GM12874 (cell line): ENCODE results near the gene ITM2C.

ENCODE experiments used
- TF ChIP-seq, protein P1 (sequence below): IDR thresholded peaks from 2 replicates; pipeline ENCODE4 v1.5.1; 2011; ENCODE audit warnings: low read depth, mild to moderate bottlenecking, control low read depth, low read length, moderate library complexity; ENCODE audit not compliant: insufficient read depth

The ITM2C gene

DNA sequence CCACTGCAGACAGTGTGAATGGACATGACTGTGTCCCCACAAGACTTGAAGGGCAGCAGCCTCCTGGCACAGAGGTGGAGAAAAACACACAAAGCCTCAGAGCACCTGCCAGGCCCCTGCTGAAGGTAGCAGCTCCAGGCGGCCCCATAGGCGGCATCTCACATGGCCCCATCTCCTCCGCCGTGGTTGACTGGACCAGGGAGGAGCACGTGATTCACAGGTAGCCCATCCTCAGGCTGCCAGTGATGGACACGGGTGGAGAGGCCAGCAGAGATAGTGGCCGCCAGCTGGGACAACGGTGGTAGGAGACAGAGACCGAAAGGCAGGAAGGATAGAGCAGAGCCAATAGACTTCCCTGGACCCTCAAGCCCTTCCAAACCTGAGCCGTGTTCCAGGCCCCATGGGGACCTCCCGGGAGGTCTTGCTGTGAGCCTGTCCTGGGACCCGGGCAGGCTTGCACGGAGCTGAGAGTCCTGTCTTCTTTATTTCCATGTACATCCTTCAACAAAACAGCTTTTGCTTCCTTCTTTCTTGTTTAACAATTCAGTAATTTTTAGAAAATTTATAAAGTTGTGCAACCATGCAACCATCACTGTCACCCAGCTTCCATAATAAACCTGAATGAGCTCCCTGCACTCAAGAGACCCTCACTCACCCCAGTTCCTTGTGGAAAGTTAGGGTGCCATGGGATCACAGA is 33.4 kb downstream of the ITM2C start:
- TF ChIP-seq, protein P1, sequence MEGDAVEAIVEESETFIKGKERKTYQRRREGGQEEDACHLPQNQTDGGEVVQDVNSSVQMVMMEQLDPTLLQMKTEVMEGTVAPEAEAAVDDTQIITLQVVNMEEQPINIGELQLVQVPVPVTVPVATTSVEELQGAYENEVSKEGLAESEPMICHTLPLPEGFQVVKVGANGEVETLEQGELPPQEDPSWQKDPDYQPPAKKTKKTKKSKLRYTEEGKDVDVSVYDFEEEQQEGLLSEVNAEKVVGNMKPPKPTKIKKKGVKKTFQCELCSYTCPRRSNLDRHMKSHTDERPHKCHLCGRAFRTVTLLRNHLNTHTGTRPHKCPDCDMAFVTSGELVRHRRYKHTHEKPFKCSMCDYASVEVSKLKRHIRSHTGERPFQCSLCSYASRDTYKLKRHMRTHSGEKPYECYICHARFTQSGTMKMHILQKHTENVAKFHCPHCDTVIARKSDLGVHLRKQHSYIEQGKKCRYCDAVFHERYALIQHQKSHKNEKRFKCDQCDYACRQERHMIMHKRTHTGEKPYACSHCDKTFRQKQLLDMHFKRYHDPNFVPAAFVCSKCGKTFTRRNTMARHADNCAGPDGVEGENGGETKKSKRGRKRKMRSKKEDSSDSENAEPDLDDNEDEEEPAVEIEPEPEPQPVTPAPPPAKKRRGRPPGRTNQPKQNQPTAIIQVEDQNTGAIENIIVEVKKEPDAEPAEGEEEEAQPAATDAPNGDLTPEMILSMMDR = no peak

DNA sequence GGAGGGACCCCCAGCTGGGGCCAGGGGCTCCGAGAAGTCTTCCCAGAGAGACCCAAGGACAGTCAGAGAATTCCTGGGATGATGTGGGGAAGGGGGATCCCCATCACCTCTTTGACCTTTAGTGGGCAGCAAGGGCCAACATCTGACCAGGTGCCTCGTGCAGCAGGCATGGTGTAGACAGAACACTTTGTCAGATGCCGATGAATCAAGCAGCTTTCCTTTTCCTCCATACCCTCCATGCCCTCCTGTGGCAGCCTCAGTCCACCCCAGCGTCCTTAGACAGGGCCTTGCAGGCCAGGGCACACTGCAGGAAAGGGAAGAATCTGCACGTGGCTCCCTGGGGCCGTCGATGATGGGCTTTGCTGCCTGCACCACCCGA is 34.0 kb downstream of the ITM2C start:
- TF ChIP-seq, protein P1 = no peak

DNA sequence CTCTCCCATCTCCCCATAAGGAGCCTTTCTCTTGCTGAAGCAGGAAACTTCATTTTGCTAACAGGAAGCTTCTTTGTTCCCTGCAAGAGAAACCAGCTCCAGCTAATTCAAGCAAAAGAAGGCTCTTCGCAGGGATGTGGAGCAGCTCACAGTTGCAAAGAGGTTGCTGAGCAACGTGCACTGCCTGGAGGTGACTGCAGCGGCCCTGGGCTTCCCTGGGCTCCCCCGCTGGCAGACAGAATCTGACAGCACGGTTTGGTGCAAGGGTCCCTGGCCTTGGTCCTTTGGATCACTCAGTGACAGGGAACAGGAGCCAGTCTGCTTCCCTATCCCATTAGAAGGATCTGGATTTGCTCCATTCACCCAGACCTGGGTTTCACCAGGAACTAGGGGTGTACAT is 34.5 kb downstream of the ITM2C start:
- TF ChIP-seq, protein P1 = no peak

DNA sequence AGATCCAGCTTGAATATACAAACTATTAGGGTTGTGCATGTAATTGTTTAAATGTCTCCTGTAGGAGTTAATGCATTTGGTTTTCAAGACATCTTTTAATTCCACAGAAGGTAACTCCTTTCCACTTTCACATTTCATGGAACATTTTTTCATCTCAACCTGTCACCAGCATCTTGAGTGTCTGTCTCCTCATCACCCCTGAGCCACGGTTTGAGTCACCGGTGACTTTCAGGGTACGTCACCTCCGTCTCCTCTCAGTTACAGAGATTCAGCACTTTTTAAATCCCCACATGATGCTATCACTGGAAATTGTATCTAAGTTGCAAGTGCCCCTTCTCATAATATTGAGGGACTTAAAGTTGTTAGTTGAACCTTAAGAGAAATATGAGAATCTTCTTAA is 35.0 kb downstream of the ITM2C start:
- TF ChIP-seq, protein P1 = no peak

DNA sequence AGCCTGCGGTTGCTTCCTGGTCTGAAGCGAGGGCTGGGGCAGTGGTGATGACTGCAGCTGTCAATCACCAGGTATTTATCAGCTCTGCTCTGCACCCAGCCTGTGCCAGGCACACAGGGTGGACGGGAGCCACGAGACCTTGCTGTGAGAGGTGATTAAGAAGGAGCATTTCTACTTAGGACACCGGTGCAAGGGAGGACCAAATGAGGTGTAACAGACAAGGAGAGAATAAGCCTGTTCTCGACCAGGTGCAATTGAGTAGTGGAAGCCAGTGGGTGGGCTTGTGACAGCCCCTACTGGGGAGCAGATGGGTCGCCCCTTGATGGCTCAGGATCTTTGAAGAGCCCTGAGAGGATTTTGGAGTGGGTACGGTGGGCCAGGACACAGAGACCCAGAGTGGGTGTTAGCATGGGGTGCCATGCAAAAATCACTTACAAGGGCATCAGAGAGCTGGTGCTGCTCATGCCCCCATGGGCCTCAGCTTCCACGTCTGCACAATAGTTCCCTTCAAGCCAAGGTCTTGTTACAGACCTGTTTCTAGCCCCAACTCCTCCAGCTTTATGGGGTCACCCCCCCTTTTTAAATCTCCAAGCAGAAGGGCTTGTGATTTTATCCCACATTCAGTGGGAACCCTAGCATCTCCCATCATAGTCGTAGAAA is 35.7 kb downstream of the ITM2C start:
- TF ChIP-seq, protein P1 = no peak

DNA sequence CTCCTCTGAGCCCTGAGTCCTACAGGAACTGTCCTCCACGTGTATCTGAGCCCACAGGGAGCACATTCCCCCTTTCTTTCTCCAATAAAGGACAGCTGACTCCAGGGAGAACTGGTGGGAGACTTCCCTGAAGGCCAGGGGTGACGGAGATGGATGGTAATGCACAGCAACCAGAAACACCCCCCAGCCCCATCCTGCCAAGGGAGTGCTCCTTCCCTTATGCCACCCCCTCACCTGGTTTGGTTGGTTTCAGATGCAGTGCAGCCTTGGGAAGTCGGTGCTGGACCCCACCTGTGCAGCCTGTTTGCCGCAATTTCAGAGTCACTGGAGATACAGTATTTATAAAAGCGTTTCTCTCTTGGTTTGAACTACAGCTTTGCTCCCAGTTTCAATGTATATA is 36.3 kb downstream of the ITM2C start:
- TF ChIP-seq, protein P1 = no peak

DNA sequence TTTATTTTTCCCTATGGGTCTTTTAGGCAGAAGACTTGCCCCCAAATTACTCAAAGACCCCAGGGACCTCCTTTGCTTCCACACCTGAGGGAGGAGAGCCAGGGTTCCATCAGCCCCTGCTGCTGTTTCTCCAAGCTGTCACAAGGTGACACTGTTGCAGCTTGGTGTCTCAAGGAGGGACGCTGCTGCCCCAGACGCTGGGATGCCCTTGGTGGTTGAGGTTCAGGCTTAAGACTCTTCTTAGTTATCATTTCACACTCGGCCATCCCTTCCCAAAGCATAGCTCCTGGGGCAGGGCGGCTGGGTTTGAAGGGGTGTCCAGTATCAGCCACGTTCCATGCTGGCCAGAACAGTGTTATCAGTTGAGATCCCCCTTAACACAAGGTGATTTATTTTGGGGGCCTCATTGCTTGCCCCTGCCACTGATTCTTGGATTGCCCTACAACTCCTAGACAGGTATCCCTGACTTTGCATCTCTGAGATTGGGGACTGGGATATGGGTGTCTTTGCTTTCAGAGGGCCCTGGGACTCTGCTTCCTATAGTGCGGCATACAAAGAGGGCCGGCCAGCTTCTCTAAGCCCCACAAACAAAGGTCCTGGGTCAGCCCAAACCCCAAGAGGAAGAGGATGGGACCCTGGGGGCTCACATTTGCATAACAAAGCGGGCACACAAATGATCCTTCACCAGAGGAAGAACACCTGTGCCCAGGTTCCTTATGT is 37.6 kb downstream of the ITM2C start:
- TF ChIP-seq, protein P1 = peak; percentile 97
